Neural crest cell (in vitro differentiated cells): ENCODE measurements around the gene TRAPPC10. TPM values are rescaled to one million over a fixed set of nuclear protein-coding genes. Genes with fewer than 3 reads are reported as not detected.

ENCODE experiments used
- DNase-seq: peaks from one replicate; pipeline ENCODE4 v3.0.0; 2021; ENCODE audit warnings: low read depth, mixed read lengths, low spot score
- H3K27ac Mint-ChIP-seq: one replicate; pipeline ENCODE4 v1.8.0; 2021; ENCODE audit warnings: mild to moderate bottlenecking, mixed read lengths; ENCODE audit not compliant: unreplicated experiment
- H3K27me3 Mint-ChIP-seq: 2 replicates; pipeline ENCODE4 v1.8.0; 2021; ENCODE audit warnings: low read depth, mild to moderate bottlenecking, mixed read lengths
- H3K36me3 Mint-ChIP-seq: 2 replicates; pipeline ENCODE4 v1.8.0; 2021; ENCODE audit warnings: low read depth, mild to moderate bottlenecking, mixed read lengths
- H3K4me1 Mint-ChIP-seq: 2 replicates; pipeline ENCODE4 v1.8.0; 2021; ENCODE audit warnings: mixed read lengths
- H3K4me3 Mint-ChIP-seq: one replicate; pipeline ENCODE4 v1.8.0; 2021; ENCODE audit warnings: mild to moderate bottlenecking, mixed read lengths
- H3K9me3 Mint-ChIP-seq: 2 replicates; pipeline ENCODE4 v1.8.0; 2021; ENCODE audit warnings: mixed read lengths
- total RNA-seq: library from RNA; stranded (reverse); gene quantifications from 2 replicates; pipeline ENCODE4 v1.2.1, GENCODE V29; 2021
- TF ChIP-seq, protein P1 (sequence below): fragments of 200-600 bp; sonication (generic); conservative IDR thresholded peaks from 2 replicates; pipeline ENCODE4 v1.5.0; 2021; ENCODE audit warnings: antibody characterized with exemption, mild to moderate bottlenecking

The TRAPPC10 gene
- total RNA-seq, 1 donor from 2014 or later, result 35.1 TPM

DNA sequence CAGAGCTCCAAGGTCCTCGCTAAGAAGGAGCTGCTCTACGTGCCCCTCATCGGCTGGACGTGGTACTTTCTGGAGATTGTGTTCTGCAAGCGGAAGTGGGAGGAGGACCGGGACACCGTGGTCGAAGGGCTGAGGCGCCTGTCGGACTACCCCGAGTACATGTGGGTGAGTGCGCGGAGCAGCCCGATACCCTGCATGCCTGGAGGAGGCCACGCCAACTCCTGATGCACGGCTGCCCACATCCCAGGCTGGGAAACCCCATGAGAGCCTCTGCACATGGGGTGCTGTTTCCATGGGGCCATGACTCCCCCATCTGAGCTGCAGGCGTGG, 43.0 kb upstream of the TRAPPC10 start:
- H3K4me1 Mint-ChIP-seq, result peaks cover 2% of the 10 kb centered on the region
- no peak overlapping the region for H3K27ac Mint-ChIP-seq
- H3K36me3 Mint-ChIP-seq, result no peaks in the 10 kb centered on the region
- TF ChIP-seq, protein P1, sequence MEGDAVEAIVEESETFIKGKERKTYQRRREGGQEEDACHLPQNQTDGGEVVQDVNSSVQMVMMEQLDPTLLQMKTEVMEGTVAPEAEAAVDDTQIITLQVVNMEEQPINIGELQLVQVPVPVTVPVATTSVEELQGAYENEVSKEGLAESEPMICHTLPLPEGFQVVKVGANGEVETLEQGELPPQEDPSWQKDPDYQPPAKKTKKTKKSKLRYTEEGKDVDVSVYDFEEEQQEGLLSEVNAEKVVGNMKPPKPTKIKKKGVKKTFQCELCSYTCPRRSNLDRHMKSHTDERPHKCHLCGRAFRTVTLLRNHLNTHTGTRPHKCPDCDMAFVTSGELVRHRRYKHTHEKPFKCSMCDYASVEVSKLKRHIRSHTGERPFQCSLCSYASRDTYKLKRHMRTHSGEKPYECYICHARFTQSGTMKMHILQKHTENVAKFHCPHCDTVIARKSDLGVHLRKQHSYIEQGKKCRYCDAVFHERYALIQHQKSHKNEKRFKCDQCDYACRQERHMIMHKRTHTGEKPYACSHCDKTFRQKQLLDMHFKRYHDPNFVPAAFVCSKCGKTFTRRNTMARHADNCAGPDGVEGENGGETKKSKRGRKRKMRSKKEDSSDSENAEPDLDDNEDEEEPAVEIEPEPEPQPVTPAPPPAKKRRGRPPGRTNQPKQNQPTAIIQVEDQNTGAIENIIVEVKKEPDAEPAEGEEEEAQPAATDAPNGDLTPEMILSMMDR, result no peak
- DNase-seq, result no peak
- H3K9me3 Mint-ChIP-seq, result no peaks in the 10 kb centered on the region
- H3K27me3 Mint-ChIP-seq, result no peaks in the 10 kb centered on the region
- H3K4me3 Mint-ChIP-seq, result no peak overlapping the region

DNA sequence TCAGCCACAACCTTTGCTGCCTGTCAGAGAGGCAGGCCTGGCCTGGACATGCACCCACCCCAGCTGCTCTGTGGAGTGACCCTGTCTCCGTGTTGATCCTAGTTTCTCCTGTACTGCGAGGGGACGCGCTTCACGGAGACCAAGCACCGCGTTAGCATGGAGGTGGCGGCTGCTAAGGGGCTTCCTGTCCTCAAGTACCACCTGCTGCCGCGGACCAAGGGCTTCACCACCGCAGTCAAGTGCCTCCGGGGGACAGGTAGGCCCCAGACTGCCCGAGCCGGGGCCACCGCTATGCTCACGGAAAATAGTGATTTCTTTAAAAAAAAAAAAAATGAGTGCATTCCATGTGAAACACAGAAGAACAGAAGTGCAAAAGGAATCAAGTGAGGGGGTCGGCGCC, 41.6 kb upstream of the TRAPPC10 start:
- H3K9me3 Mint-ChIP-seq, result no peaks in the 10 kb centered on the region
- H3K4me1 Mint-ChIP-seq, result peaks cover 15% of the 10 kb centered on the region
- no peak overlapping the region for H3K4me3 Mint-ChIP-seq
- no peaks in the 10 kb centered on the region for H3K27me3 Mint-ChIP-seq
- H3K27ac Mint-ChIP-seq, result no peak overlapping the region
- TF ChIP-seq, protein P1, result no peak
- peaks cover 4% of the 10 kb centered on the region for H3K36me3 Mint-ChIP-seq
- DNase-seq, result no peak

DNA sequence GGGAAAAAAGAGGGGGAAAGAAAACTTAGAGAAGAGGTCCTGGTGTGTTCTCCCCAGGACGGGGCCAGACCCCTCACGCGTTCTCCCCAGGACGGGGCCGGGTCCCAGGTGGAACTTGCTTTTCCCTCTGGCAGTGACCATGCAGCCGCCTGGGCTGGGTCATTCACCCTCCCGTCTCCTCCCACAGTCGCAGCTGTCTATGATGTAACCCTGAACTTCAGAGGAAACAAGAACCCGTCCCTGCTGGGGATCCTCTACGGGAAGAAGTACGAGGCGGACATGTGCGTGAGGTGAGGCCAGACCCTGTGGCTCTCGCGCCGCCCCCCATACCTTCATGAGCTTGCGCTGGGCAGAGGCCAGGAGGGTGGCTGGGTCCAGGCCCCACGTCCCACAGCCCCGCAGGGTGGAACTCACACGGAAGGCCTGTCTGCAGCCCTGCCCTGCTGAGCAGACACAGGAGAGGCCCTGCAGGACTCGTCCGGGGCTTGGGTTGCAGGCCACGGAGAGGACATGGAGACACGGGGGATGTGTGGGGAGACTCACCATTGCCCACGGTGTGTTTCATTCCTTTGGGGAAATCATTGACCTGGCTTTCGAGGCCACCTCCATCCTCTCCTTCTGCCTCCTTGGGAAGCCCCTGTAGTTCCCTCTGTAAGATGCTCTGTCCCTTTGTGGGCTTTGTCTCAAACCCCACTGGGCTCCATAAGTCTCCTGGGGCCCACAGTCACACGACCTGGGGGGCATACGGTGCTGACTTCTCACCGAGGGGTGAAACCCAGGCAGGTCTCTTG, 40.7 kb upstream of the TRAPPC10 start:
- Mint-ChIP-seq H3K27ac (no peak overlapping the region), H3K36me3 (peaks cover 4% of the 10 kb centered on the region), H3K4me1 (peaks cover 17% of the 10 kb centered on the region), H3K27me3 (no peaks in the 10 kb centered on the region), H3K9me3 (no peaks in the 10 kb centered on the region), H3K4me3 (no peak overlapping the region)
- TF ChIP-seq, protein P1, result no peak
- DNase-seq, result no peak

DNA sequence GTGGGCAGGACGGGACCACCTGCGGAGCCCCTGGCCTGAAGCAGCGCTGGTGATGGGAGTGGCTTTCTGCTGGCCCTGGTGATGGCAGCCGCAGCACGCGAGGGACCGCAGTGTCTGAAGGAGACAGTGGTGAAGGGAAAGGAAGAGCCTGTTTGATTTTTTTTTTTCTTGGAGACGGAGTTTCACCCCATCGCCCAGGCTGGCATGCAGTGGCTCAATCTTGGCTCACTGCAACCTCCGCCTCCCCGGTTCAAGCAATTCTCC, 40.2 kb upstream of the TRAPPC10 start:
- Mint-ChIP-seq H3K9me3 (no peaks in the 10 kb centered on the region), H3K4me3 (no peak overlapping the region), H3K27me3 (no peaks in the 10 kb centered on the region), H3K36me3 (peaks cover 4% of the 10 kb centered on the region), H3K27ac (no peak overlapping the region), H3K4me1 (peaks cover 17% of the 10 kb centered on the region)
- DNase-seq, result no peak
- TF ChIP-seq, protein P1, result no peak

DNA sequence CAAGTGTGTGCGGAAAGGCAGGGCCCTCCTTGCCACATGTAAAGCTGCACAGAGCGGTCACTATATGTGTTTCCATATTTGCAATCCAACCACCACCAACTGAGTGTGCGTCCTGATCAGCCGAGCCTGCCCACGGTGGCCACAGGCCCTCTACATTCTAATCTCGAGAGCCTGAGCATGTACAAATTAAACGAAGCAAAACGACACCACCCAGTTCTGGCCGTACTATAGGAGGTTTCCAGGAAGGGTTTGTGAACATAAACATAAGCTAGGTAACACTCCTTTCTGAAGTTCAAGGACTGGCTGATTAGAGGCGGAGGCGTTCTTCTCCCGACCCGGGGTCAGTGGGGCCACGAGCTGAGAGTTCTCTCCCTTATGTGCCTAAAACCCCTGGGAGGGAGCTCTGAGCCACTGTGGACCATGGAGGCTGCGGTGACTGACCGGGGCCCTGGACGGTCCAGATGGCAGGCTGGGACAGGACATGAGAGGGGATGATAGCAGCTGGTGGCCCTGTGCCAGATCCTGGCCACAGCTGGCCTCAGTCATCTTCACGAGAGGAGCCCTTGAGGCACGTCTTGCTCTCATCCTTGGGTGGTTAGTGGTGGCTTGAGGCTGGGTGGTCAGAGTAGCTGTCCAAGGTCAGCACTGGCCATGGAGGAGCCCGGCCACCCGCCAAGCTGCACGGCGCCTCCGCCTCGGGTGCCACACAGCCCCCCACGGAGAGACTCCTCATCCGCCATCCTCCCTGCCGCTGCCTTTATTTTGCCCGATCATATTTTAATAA, 39.1 kb upstream of the TRAPPC10 start:
- Mint-ChIP-seq H3K27me3 (no peaks in the 10 kb centered on the region), H3K36me3 (peaks cover 4% of the 10 kb centered on the region), H3K9me3 (no peaks in the 10 kb centered on the region), H3K4me3 (no peak overlapping the region), H3K4me1 (peaks cover 17% of the 10 kb centered on the region), H3K27ac (no peak overlapping the region)
- TF ChIP-seq, protein P1, result no peak
- DNase-seq, result no peak
